NCI-H2107 treated with DMSO at 0.1 percent for 48 hours (cell line): ENCODE measurements around the gene RSU1.
A peak's percentile ranks its signal among the peaks of the same experiment; 100 is the strongest.

Source experiments
- DNase-seq: peaks from one replicate; lab custom pipeline; 2025; ENCODE audit not compliant: unreplicated experiment; lab: John Stamatoyannopoulos, UW

Gene RSU1

DNA sequence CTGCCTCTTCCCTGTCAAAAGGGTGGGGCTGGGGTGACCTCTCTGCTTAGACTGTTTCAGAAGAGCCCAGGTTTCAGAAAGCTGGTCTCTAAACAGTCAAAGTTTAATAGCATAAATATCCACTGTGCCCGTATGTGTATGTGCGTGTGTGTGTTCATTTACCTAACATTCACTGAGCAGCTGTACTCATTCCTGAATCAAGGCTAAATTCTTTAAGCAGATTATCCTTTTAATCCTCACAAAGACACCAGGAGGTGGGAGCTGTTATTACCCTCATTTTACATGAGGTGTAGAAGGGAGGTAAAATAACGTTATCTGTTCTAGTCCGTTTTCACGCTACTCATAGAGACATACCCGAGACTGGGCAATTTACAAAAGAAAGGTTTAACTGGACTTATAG lies 72.2 kb downstream of the RSU1 start:
- DNase-seq = no peak

DNA sequence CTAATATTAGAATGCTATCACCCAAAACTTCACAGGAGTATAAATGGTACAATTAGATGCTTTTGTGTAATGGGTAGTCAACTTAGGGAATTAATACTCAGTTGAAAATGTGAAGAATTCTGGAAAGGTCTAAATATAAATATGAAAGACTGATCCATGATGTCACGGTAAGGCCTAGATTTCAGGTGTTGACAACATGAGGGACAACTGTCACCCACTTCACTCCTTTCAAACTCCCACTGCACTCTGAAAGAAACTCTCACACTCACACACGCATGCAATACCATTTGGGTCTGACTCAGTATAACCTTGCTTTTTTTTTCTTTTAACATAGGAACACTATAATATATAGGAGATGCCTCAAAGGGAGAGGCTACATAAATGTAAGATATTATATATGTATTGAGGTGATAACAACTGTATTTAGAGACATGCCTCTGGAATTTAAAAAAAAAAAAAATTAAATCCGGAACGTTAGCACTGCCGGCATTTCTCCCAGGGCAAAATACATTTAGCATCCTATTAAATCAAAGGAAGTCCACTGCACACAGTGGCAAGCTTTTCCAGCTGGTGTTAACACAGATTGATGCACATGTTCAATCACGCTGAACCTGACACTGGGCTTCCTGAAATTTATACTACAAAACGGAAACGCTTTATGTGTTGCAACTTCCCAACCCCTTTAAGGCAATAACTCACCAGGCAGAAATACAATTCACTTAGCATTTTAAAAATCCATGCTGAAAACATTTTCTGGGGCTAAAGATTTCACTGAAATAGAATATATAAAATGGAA lies 74.9 kb downstream of the RSU1 start:
- DNase-seq = no peak

DNA sequence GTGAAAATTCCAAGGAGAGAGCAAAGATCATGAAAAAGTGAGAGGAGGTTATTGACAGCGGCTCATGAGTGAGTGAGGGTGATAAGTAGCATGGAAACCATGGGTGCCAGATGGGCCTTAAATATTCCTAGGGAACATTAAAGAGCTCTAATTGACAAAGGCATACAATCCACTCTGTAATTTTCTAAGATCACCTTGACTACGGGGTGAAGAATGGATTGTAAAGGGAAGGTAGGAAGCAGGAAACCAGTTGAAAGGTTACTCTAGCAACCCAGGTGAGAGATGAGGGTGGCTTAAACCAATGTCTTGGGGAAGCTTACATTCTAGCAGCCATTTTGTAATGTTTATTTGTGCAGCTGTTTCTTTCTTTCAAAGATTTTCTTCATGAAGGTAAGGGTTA lies 75.7 kb downstream of the RSU1 start:
- DNase-seq = no peak

DNA sequence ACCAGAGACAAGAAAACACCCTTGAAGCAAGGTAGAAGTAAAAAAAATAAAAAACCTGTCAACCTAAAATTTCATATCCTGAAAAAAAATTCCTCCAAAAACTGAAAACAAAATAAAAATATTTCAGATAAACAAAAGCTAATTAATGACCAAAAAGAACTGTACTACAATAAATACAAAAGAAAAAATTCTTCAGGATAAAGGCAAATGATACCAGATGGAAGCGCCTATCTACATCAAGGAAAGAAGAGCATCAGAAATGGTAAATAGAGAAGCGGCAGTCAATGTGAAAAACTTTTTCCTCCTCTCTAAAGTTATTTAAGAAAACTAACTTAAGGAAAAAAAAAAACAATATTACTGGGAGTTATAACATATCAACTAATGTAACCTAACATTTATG lies 79.8 kb downstream of the RSU1 start:
- no peak for DNase-seq

DNA sequence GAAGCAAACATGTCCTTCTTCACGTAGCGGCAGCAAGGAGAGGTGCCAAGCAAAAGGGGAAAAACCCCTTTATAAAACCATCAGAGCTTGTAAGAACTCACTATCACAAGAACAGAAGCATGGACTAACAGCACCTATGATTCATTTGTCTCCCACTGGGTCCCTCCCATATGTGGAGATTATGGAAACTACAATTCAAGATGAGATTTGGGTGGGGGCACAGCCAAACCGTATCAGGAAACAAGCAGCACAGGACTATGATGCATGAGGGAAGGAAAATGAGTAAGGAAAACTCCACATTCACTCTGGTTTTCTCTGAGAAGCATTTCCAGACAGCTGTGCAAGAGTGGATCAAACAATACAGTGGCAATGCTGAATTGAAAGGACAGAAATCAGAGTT lies 81.6 kb downstream of the RSU1 start:
- no peak for DNase-seq

DNA sequence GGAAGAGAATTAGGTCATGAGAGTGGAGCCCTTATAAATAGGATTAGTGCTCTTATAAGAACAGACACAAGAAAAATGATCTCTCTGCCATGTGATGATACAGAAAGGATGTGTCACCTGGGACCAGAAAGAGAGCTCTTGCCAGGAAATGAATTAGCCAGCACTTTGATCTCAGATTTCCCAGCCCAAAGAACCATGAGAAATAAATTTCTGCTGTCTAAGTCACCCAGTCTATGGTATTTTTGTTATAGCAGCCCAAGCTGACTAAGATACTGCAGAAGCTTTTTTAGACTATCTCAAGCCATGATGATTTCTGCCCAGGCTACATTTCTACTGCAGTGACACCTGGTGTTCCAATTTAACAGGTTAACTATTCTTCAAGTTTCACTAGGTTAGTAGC lies 84.8 kb downstream of the RSU1 start:
- DNase-seq = no peak

DNA sequence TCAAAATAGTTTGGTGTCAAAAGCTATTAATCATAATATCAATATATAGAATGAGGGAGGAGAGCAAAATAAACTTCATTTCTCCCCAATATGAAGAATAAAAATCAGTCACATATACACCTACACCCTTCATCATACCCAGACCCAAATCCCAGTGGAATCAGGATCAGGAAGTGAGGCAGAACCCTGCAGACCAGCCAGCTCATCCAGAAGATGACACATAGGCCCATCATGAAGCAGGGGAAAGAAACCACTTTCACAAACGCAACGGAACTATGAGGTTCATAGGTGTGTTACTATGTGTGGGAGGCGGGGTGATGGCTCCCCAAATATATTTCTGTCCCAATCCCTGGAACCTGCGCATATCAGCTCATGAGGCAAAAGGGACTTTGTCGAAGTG lies 89.0 kb downstream of the RSU1 start:
- no peak for DNase-seq

DNA sequence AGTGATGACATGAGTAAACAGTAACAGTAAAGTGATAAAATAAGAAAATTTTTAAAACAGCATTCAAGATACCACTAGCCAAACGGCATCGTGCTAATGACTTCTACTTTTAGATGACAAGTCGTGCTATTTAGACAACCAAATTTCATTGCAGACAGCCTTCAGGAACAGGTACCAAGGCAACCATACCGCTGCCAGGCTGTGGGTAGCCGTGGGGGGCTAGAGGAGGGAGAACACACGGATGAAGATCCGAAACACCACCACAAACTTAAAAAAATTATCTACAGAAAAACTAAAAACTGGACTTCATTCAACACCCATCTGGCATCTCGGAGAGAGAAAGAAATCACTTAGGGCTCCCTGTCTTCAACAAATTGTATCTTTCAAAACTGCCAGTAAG lies 89.6 kb downstream of the RSU1 start:
- DNase-seq = no peak

DNA sequence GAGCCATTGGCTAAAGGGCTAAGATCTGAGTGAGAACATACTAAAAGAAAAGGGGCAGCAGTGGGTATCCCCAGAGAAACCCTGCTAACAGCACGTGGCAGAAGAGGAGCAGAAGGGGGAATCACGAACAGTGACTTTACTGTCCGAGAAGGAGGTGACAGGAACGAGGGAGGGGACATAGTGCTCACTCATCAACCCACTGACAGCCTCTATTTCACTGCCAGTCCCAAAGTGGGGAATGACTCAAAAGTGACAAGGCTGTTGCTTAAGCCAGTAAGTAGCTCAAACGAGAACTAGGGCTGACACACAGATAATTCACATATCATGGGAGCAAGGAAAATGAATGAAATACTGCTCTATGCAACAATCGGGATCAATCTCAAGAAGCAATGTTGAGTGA lies 92.7 kb downstream of the RSU1 start:
- no peak for DNase-seq

DNA sequence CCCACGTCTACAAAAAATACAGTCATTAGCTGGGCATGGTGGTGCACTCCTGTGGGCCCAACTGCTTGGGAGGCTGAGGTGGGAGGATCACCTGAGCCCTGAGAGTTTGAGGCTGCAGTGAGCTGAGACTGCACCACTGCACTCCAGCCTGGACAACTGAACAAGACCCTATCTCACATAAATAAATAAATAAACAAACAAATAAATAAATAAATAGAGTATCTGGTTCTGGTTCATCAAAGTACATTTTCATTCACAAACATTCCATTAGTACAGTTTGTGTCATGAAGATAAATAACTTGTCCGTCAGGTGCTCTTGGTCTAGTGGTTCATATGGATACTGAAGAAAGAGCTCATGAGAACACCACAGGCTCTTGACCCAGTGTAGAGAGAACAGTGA lies 96.4 kb downstream of the RSU1 start:
- no peak for DNase-seq

DNA sequence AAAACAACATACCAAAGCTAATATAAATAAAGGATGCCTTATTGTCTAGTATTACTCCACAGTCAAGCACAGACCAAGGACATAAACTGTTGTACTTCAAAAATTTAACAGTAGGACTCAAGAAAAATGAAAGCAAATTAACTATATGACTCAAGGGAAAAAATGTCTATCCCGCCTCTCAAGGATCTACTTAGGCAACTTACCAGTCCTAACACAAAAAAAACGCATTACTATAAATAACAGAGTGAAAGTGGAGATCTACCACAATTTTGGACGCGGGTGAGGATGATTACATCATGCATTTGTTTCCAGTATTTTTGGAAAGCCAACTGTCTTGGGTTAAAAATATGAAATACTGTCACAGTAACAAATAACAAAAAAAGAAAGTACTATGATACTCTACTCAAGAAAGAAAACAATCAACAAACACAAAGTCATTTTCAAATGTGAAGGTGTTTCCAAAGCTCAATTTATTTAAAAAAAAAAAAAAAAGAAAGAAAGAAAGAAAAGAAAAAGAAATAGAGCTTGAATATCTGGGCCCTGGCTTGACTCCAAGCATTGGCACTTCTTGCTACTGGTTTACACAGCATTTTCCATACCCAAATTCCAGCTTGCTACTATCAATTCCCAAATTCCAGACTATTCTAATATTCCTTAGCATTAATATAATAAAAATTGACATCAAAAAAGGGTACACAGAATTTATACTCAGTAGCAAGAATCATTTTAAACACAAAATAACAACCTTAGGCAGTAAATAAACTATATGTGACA lies 99.4 kb downstream of the RSU1 start:
- DNase-seq = no peak

DNA sequence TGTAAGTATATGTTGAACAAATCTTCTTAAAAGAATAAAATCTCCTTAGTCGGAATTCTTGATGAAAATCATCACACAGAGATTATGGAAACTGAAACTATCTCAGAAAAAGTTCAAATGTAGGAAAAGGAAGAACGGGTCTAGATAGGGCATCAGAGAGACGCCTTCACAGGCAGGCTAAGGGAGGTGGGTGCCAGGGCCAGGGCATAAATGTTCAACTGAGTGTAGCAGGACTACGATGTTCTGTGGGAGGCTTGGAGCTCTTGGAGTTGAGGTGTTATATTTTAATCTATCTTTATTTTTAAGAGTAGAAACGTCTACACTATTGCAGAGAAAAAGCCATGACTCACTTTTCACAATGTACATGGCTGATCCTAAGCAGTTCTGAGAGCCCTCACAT lies 101.2 kb downstream of the RSU1 start:
- no peak for DNase-seq

DNA sequence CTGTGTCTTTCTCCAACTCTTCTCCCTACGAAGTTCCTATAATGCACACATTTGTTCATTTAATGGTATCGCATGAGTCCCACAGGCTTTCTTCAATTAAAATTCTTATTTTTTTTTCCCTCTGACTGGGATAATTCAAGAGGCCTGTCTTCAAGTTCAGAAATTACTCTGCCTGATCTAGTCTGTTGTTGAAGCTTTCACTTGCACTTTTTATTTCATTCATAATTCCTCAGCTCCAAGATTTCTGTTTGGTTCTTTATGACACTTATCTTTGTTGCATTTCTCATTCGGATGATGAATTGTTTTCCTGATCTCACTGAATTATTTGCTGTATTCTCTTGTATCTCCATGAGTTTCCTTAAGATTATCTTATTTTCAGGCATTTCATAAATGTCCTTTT lies 103.9 kb downstream of the RSU1 start:
- DNase-seq = no peak

DNA sequence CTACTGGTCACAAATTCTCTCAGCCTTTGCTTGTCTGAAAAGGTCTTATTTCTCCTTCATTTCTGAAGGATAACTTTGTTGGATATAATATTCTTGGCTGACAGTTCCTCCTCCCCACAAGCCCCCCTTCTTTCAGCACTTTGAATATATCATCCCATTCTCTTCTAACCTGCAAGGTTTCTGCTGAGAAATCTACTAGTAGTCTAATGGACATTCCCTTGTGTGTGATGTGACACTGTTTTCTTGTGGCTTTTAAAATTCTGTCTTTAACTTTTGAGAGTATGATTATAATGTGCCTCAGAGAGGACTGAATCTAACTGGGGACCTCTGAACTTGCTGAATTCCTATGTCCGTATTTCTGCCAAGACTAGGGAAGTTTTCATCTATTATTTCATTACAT lies 104.3 kb downstream of the RSU1 start:
- no peak for DNase-seq

DNA sequence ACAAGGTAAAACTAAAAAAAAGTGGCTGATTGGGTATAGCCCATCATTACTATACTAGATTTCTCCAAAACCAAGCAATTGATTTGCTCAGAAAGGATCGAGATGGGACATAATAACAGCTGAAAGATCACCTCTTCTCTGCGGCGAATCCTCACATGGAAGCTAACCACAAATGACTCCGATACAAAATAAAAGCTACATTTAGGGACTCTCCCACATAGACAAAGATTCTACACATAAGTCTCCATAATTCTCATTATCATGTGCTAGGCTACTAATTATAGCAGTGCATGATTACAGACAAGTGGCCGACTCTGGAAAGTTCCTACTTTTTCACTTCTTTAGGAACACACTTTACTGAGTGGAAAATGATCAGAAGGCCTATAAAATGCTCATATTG lies 116.9 kb downstream of the RSU1 start:
- no peak for DNase-seq

DNA sequence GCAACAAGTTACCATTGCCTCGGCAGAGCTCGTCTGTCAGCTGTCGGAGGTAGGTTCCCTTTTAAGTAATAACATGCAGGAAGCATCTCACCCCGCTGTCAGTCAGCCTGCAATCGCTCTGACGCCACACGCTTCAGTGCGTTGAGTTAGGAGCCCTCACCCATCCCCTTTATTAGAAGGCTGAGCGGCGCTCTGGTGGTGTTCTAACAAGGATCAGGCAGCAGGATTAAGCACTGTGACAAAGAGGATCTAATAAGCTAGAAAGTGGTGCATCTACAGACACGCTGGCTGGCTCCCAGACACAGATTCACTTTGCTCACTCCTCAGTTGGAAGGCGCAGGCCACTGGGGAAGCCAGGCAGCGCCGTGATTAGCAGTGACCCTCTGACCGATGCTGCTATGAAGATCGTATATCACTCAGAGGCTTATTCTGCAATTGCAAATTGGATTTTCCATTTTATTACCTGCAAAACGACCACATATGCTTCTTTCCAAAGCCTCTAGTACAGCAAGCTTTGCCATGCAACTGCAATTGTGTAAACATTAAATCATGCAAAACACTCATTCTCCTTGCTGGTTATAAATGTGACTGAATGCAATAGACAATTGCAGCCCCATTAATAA lies 117.7 kb downstream of the RSU1 start:
- DNase-seq = no peak

DNA sequence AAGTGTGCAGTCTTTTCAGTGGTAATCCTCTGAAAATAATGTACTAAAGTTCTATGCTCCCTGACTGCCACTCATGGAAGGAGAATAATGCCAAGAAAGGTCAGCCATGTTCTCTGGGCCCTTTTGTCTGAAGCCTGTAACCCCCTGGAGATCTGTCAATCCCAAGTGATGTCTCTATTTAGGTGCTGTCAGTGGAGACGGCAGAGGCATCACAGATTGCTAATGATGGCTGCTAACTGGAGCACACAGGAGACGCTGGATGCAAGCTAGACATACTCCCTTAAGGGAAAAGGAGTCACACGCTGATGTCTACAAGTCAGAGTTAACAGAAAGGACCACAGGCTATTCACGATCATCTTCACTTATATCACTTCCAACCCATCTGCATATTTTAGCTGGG lies 118.8 kb downstream of the RSU1 start:
- no peak for DNase-seq

DNA sequence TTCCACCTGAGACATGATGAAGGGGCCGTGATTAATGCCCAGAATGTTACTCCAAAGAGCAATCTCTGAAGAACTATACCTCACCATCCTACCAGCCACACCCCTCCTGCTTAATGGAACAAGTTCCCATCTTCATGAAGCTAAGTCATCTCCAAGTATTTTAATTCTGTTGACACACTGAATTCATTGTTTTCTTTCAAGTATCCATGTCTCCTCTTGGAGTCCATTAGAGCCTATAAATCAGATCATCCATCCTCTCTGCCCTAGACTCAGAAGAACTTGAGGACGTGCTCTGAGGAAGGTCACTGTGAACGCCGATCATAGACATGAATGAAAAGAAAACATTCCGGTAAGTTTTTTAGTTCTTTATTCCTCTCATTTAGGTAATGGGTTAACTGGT lies 126.8 kb downstream of the RSU1 start:
- DNase-seq = no peak

DNA sequence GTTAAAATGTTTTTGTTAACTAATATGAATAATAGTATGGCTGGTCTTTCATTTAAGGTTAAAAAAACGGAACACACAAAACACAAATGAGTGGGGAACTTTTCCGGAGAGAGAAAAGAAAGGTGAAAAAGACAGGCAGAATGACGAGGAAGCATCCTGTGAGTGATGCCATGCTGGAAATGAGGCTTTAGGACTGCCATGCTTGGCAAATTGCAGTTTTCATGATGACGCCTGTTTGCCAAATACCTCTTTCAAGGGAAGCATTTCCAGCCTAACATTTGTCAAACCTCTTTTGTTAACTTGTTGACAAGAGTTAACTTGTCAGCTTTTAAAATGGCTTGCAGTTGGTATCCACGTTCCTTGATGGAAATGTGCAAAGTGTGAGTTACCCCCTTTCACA lies 127.5 kb downstream of the RSU1 start:
- DNase-seq = no peak

DNA sequence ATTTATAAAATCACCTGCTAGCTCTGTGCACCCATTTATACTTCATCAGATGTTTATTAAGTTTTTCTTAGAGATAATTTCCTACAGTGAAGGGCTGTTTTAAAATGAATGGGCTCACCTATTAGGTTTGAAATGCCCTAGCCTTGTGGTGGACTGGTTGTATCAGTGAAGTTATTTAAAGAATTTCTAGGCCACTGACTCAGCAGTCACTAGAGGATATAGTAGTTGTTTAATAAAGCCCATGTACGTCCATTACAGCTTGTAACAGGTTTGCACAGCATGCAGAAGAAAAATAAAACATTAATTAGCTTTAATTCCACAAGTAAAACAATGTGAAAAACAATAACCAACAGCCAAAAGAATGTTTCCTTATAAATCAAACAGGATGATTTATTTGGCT lies 128.0 kb downstream of the RSU1 start:
- no peak for DNase-seq

DNA sequence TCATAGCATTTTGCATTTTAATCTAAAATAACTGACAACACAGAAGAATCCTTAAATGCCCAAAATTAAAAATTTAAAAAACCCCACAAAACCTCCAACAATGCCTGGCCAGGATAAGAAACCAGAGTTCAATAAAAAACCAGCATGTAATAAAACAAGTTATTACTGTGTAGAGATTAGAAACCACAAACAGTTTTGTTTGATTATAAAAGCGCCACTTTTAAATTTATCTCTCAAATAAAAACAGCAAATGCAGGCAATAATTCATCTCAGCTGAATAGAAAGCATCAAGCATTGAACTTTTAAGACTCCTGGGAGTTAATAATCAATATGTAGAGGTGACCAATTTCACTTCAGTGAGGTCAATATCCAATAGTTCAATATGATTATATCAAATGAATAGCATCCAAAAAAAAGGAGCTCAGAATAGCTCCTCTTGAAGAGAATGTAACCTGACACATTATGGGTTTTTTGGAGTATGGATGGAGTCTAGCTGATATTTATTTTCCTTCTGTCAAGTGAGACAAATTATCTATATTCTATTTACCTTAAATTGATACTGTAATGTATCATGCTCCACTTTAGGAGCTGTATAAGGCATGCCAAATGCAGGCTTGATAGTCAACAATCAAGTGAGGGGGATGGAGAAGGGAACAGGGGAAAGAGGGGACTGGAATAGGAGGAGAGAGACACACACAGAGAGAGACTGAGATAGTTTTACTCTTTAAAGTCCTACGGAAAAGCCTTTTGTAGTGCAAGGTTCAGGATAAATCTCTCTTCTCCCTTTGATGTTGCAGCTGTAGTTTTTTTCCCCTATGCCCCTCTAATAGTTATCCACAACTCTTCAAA lies 130.9 kb downstream of the RSU1 start:
- DNase-seq = peak; percentile 19
